ENCODE data around the gene TMEM205. TPM values are rescaled to one million over a fixed set of nuclear protein-coding genes. Genes with fewer than 3 reads are reported as not detected.

Gene TMEM205
- total and polyA plus RNA-seq, 2 experiments from 2014 or later, result 188 to 199 TPM

DNA sequence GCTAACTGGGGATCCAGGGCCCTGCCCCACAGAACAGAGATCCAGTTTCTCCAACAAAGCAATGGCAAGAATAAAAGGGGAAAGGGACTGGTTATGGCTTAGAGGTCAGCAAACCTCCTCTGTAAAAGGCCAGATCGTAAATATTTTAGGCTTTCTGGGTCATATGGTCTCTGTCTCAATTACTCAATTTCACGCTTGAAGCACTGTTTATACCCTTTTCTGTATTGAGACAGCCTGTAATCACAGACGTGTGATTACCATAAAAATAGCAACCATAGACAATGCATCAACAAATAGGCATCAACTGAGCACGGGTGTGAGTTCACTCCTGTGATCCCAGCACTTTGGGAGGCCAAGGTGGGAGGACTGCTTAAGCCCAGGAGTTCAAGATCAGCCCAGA, 15.9 kb downstream of the TMEM205 start:
- Histone ChIP-seq H3K79me2 (peaks cover 4% of the 10 kb centered on the region), H3K4me1 (ENCODE audit: insufficient read depth) (no peaks in the 10 kb centered on the region), H3K9me3 (ENCODE audit: low read depth) (no peaks in the 10 kb centered on the region), H3K4me3 (no peak overlapping the region), H3K27ac (no peak overlapping the region), H3K27me3 (no peaks in the 10 kb centered on the region), H3K36me3 (replicated peaks; ENCODE audit: insufficient read depth, low read depth) (no peaks in the 10 kb centered on the region), H4K20me1 (ENCODE audit: insufficient read depth, poor library complexity, severe bottlenecking) (no peaks in the 10 kb centered on the region), H3K4me2 (no peak overlapping the region), H3K9me2 (replicated peaks; ENCODE audit: insufficient read depth) (no peaks in the 10 kb centered on the region), H2AFZ (no peak overlapping the region)
- TF ChIP-seq EZH2phosphoT487 (IDR thresholded peaks at IDR 0.05; ENCODE audit: low read depth, severe bottlenecking, unreplicated experiment) (no peak), EZH2 (IDR thresholded peaks at IDR 0.05; ENCODE audit: borderline replicate concordance) (no peak)
- TF ChIP-seq, protein P1, sequence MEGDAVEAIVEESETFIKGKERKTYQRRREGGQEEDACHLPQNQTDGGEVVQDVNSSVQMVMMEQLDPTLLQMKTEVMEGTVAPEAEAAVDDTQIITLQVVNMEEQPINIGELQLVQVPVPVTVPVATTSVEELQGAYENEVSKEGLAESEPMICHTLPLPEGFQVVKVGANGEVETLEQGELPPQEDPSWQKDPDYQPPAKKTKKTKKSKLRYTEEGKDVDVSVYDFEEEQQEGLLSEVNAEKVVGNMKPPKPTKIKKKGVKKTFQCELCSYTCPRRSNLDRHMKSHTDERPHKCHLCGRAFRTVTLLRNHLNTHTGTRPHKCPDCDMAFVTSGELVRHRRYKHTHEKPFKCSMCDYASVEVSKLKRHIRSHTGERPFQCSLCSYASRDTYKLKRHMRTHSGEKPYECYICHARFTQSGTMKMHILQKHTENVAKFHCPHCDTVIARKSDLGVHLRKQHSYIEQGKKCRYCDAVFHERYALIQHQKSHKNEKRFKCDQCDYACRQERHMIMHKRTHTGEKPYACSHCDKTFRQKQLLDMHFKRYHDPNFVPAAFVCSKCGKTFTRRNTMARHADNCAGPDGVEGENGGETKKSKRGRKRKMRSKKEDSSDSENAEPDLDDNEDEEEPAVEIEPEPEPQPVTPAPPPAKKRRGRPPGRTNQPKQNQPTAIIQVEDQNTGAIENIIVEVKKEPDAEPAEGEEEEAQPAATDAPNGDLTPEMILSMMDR (IDR thresholded peaks at IDR 0.05; ENCODE audit: poor library complexity), result no peak
- DNase-seq (ENCODE audit: low spot score), result no peak
- WGBS (ENCODE audit: low lambda C conversion rate, missing lambda C conversion rate), result 79% methylated on average over 4 of the region's 4 CpGs

DNA sequence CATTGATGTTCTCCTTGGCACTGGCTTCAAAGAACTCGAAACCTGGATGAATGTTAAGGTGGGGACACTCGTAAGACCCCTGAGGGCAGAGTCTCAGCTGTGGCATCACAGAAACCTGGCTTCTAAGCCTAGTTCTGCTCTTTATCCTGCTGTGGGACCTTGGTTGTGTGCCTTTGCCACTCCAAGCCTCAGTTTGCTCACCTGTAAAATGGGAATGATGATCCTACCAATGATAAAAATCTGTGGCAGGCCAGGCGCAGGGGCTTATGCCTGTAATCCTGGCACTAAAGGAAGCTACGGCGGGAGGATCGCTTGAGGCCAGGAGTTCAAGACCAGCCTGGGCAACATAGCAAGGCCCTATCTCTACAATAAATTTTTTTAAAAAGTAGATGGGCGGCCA, 20.5 kb downstream of the TMEM205 start:
- H3K27ac ChIP-seq, result no peak overlapping the region
- no peak overlapping the region for H3K4me3 ChIP-seq
- H3K27me3 ChIP-seq, result no peaks in the 10 kb centered on the region
- no peak overlapping the region for H3K4me2 ChIP-seq
- no peaks in the 10 kb centered on the region for H3K9me2 ChIP-seq (replicated peaks; ENCODE audit: insufficient read depth)
- no peaks in the 10 kb centered on the region for H3K9me3 ChIP-seq (ENCODE audit: low read depth)
- TF ChIP-seq EZH2 (IDR thresholded peaks at IDR 0.05; ENCODE audit: borderline replicate concordance) (no peak), EZH2phosphoT487 (IDR thresholded peaks at IDR 0.05; ENCODE audit: low read depth, severe bottlenecking, unreplicated experiment) (no peak)
- TF ChIP-seq, protein P1 (IDR thresholded peaks at IDR 0.05; ENCODE audit: poor library complexity), result no peak
- DNase-seq (ENCODE audit: low spot score), result no peak
- no peaks in the 10 kb centered on the region for H3K79me2 ChIP-seq
- H4K20me1 ChIP-seq (ENCODE audit: insufficient read depth, poor library complexity, severe bottlenecking), result no peaks in the 10 kb centered on the region
- no peaks in the 10 kb centered on the region for H3K36me3 ChIP-seq (replicated peaks; ENCODE audit: insufficient read depth, low read depth)
- 98% methylated on average over 7 of the region's 7 CpGs for WGBS (ENCODE audit: low lambda C conversion rate, missing lambda C conversion rate)
- H2AFZ ChIP-seq, result no peak overlapping the region
- H3K4me1 ChIP-seq (ENCODE audit: insufficient read depth), result peaks cover 31% of the 10 kb centered on the region

DNA sequence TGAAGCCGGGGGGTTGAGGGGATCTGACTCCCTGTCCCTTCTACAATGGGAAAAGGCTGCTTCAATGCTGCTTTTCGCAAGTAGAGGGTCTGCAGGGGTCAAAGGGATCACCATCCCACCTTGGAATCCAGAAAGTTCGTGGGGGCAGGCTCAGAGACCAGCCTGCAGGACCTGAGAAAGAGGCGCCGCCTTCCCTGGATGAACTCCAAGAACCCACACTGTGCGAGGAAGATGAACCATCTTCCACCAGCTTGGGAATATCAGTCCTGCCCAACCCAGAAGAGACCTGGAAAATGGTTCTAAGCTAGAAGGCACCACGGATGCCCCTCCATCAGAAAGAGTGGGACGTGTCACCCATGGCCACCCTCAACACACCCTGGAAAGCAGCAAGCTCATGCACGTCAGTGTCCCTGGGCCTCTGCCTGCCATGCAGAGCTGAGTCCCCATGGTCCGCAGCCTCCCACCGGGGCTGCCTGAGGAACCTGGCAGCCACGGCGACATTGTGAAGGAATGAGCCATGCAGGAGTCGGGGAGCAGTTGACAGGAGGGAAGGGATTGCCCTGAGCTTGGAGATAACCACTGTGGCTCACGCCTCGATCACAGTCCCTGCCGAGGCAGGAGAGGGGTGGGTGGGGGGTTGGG, 21.2 kb downstream of the TMEM205 start:
- Histone ChIP-seq H2AFZ (no peak overlapping the region), H3K79me2 (no peaks in the 10 kb centered on the region), H3K36me3 (replicated peaks; ENCODE audit: insufficient read depth, low read depth) (no peaks in the 10 kb centered on the region), H3K9me2 (replicated peaks; ENCODE audit: insufficient read depth) (no peaks in the 10 kb centered on the region), H3K27ac (peak overlapping the region; percentile 81), H3K4me1 (ENCODE audit: insufficient read depth) (peaks cover 31% of the 10 kb centered on the region), H3K9me3 (ENCODE audit: low read depth) (no peaks in the 10 kb centered on the region), H3K27me3 (no peaks in the 10 kb centered on the region), H3K4me3 (no peak overlapping the region), H4K20me1 (ENCODE audit: insufficient read depth, poor library complexity, severe bottlenecking) (no peaks in the 10 kb centered on the region), H3K4me2 (peak overlapping the region; percentile 65)
- TF ChIP-seq, protein P1 (IDR thresholded peaks at IDR 0.05; ENCODE audit: poor library complexity), result no peak
- TF ChIP-seq EZH2phosphoT487 (IDR thresholded peaks at IDR 0.05; ENCODE audit: low read depth, severe bottlenecking, unreplicated experiment) (no peak), EZH2 (IDR thresholded peaks at IDR 0.05; ENCODE audit: borderline replicate concordance) (no peak)
- no peak for DNase-seq (ENCODE audit: low spot score)
- 85% methylated on average over 17 of the region's 17 CpGs for WGBS (ENCODE audit: low lambda C conversion rate, missing lambda C conversion rate)

All from hepatocyte (in vitro differentiated cells).